ENCODE measurements around the gene SIM1.
"Not testable (repeated sequence)": the region's sequence is repeated elsewhere in the genome, so short reads cannot be mapped to it uniquely, and the experiment has no call there.

The SIM1 gene

GRCh38 chr6:100354736-100355641 lies 109.7 kb downstream of the SIM1 start:
- DNase-seq (ENCODE audit: low read depth in 1 of 2, low spot score in 1 of 2) = not testable (repeated sequence)

GRCh38 chr6:100353276-100354015 lies 111.3 kb downstream of the SIM1 start:
- no peak for DNase-seq (ENCODE audit: low read depth in 1 of 2, low spot score in 1 of 2)

GRCh38 chr6:100350139-100350538 lies 114.6 kb downstream of the SIM1 start:
- DNase-seq (ENCODE audit: low read depth in 1 of 2, low spot score in 1 of 2) = no peak

- DNase-seq (ENCODE audit: low read depth in 1 of 2, low spot score in 1 of 2) = no peak
These were observed 115.4 kb downstream of the SIM1 start for GRCh38 chr6:100349366-100349765.

GRCh38 chr6:100347901-100348550 lies 116.7 kb downstream of the SIM1 start:
- DNase-seq (ENCODE audit: low read depth in 1 of 2, low spot score in 1 of 2) = no peak

- no peak for DNase-seq (ENCODE audit: low read depth in 1 of 2, low spot score in 1 of 2)
These were observed 117.9 kb downstream of the SIM1 start for GRCh38 chr6:100346828-100347227.

- DNase-seq (ENCODE audit: low read depth in 1 of 2, low spot score in 1 of 2) = no peak
These were observed 118.5 kb downstream of the SIM1 start for GRCh38 chr6:100346203-100346602.

- DNase-seq (ENCODE audit: low read depth in 1 of 2, low spot score in 1 of 2) = no peak
These were observed 120.0 kb downstream of the SIM1 start for GRCh38 chr6:100344761-100345160.

- no peak for DNase-seq (ENCODE audit: low read depth in 1 of 2, low spot score in 1 of 2)
These were observed 120.4 kb downstream of the SIM1 start for GRCh38 chr6:100344321-100344720.

- DNase-seq (ENCODE audit: low read depth in 1 of 2, low spot score in 1 of 2) = no peak
These were observed 121.2 kb downstream of the SIM1 start for GRCh38 chr6:100343316-100344077.

GRCh38 chr6:100342830-100343229 lies 121.9 kb downstream of the SIM1 start:
- DNase-seq (ENCODE audit: low read depth in 1 of 2, low spot score in 1 of 2) = no peak

- no peak for DNase-seq (ENCODE audit: low read depth in 1 of 2, low spot score in 1 of 2)
These were observed 125.0 kb downstream of the SIM1 start for GRCh38 chr6:100339574-100340255.

GRCh38 chr6:100338090-100338489 lies 126.6 kb downstream of the SIM1 start:
- no peak for DNase-seq (ENCODE audit: low read depth in 1 of 2, low spot score in 1 of 2)

- no peak for DNase-seq (ENCODE audit: low read depth in 1 of 2, low spot score in 1 of 2)
These were observed 127.8 kb downstream of the SIM1 start for GRCh38 chr6:100336876-100337275.

- DNase-seq (ENCODE audit: low read depth in 1 of 2, low spot score in 1 of 2) = no peak
These were observed 128.7 kb downstream of the SIM1 start for GRCh38 chr6:100335991-100336390.

Measured in stimulated activated CD4-positive, alpha-beta T cell treated with anti-CD3 and anti-CD28 coated beads, Interleukin-15, amount 100 ng/mL, for 1 hour (primary cell).